HEK293 (cell line): ENCODE results near the gene NCK2.

Experiments
- CTCF ChIA-PET: fragments of 350-600 bp; formaldehyde crosslinking; extraction: SDS; loops from one replicate; lab custom pipeline; 2021; ENCODE audit warnings: antibody characterized with exemption; lab: Yijun Ruan, JAX
- POLR2A ChIA-PET: fragments of 300-600 bp; formaldehyde crosslinking; extraction: SDS; loops from one replicate; lab custom pipeline; 2020; ENCODE audit warnings: antibody characterized with exemption, inconsistent platforms; lab: Yijun Ruan, JAX
- H3K27ac ChIP-seq: fragments of 200-500 bp; sonication (Bioruptor generic); 2 replicates; pipeline ENCODE4 v1.5.1; 2014; ENCODE audit warnings: low read depth, low read length, control low read depth, inconsistent platforms; ENCODE audit errors: extremely low read depth
- H3K36me3 ChIP-seq, 2 experiments: fragments of 200-500 bp in 1 of 2; sonication (Bioruptor generic) in 1 of 2; 1 replicate in 1 of 2; 2 replicates in 1 of 2; pipeline ENCODE4 v1.5.1; 2014 to 2017; ENCODE audit warnings: inconsistent platforms in 2 of 2, low read length in 2 of 2; ENCODE audit not compliant: control insufficient read depth in 2 of 2, insufficient read depth in 1 of 2
- H3K4me1 ChIP-seq: fragments of 200-500 bp; sonication (Bioruptor generic); 2 replicates; pipeline ENCODE4 v1.5.1; 2014; ENCODE audit warnings: mild to moderate bottlenecking, low read length, inconsistent platforms; ENCODE audit not compliant: control insufficient read depth, insufficient read depth
- H3K4me3 ChIP-seq: 2 replicates; pipeline ENCODE4 v1.5.1; 2011; ENCODE audit warnings: low read depth, mild to moderate bottlenecking, control low read depth, low read length, moderate library complexity
- H3K9me3 ChIP-seq: fragments of 200-500 bp; sonication (Bioruptor generic); 2 replicates; pipeline ENCODE4 v1.5.1; 2014; ENCODE audit warnings: low read depth, low read length, inconsistent platforms; ENCODE audit not compliant: control insufficient read depth, insufficient read depth
- CTCF ChIP-seq: fragments of 450-650 bp; formaldehyde crosslinking; IDR thresholded peaks from 2 replicates; pipeline ENCODE4 v1.5.1; 2016; ENCODE audit warnings: missing biosample characterization, missing genetic modification characterization
- GLIS1 ChIP-seq: fragments of 450-650 bp; formaldehyde crosslinking; IDR thresholded peaks from 2 replicates; pipeline ENCODE4 v1.5.1; 2016; ENCODE audit warnings: missing biosample characterization, missing genetic modification characterization
- HIC1 ChIP-seq: fragments of 450-650 bp; formaldehyde crosslinking; IDR thresholded peaks from 2 replicates; pipeline ENCODE4 v1.5.1; 2016; ENCODE audit warnings: missing biosample characterization, missing genetic modification characterization
- IKZF3 ChIP-seq: fragments of 450-650 bp; IDR thresholded peaks from 2 replicates; pipeline ENCODE4 v1.5.0; 2018; ENCODE audit warnings: missing biosample characterization, mild to moderate bottlenecking, missing genetic modification characterization, moderate library complexity
- ZBTB11 ChIP-seq: fragments of 450-650 bp; formaldehyde crosslinking; conservative IDR thresholded peaks from 2 replicates; pipeline ENCODE4 v1.5.1; 2016; ENCODE audit warnings: low read depth, missing biosample characterization, missing genetic modification characterization
- ZEB2 ChIP-seq: fragments of 450-650 bp; formaldehyde crosslinking; IDR thresholded peaks from 2 replicates; pipeline ENCODE4 v1.5.1; 2016; ENCODE audit warnings: missing biosample characterization, missing genetic modification characterization
- ZFP37 ChIP-seq: fragments of 450-650 bp; formaldehyde crosslinking; IDR thresholded peaks from 2 replicates; pipeline ENCODE4 v1.5.1; 2016; ENCODE audit warnings: missing biosample characterization, missing genetic modification characterization
- ZNF157 ChIP-seq: fragments of 450-650 bp; formaldehyde crosslinking; IDR thresholded peaks from 2 replicates; pipeline ENCODE4 v1.5.1; 2016; ENCODE audit warnings: missing biosample characterization, missing genetic modification characterization
- ZNF223 ChIP-seq: fragments of 450-650 bp; formaldehyde crosslinking; IDR thresholded peaks from 2 replicates; pipeline ENCODE4 v1.5.1; 2016; ENCODE audit warnings: missing biosample characterization, missing genetic modification characterization
- ZNF239 ChIP-seq: fragments of 450-650 bp; formaldehyde crosslinking; IDR thresholded peaks from 2 replicates; pipeline ENCODE4 v1.5.1; 2016; ENCODE audit warnings: missing biosample characterization, missing genetic modification characterization
- ZNF274 ChIP-seq, 2 experiments: fragments of 200-500 bp in 1 of 2; fragments of 450-650 bp in 1 of 2; sonication (Bioruptor generic) in 1 of 2; formaldehyde crosslinking in 1 of 2; IDR thresholded peaks; 2 replicates each; pipeline versions ENCODE4 v1.5.1 to v1.6.1; 2014 to 2016; ENCODE audit warnings: borderline replicate concordance in 1 of 2, inconsistent platforms in 1 of 2, low read length in 1 of 2, missing biosample characterization in 1 of 2, missing genetic modification characterization in 1 of 2
- ZNF366 ChIP-seq: fragments of 450-650 bp; formaldehyde crosslinking; conservative IDR thresholded peaks from 2 replicates; pipeline ENCODE4 v1.5.1; 2016; ENCODE audit warnings: missing biosample characterization, missing genetic modification characterization
- ZNF510 ChIP-seq: fragments of 450-650 bp; formaldehyde crosslinking; IDR thresholded peaks from 2 replicates; pipeline ENCODE4 v1.5.1; 2018; ENCODE audit warnings: mild to moderate bottlenecking, missing genetic modification characterization, missing biosample characterization; ENCODE audit not compliant: insufficient replicate concordance
- ZNF555 ChIP-seq: fragments of 450-650 bp; formaldehyde crosslinking; conservative IDR thresholded peaks from 2 replicates; pipeline ENCODE4 v1.5.1; 2017; ENCODE audit warnings: missing biosample characterization, mild to moderate bottlenecking, missing genetic modification characterization, inconsistent platforms
- ZNF623 ChIP-seq: fragments of 450-650 bp; formaldehyde crosslinking; IDR thresholded peaks from 2 replicates; pipeline ENCODE4 v1.5.1; 2016; ENCODE audit warnings: missing biosample characterization, missing genetic modification characterization
- ZNF701 ChIP-seq: fragments of 450-650 bp; formaldehyde crosslinking; IDR thresholded peaks from 2 replicates; pipeline ENCODE4 v1.5.1; 2016; ENCODE audit warnings: missing biosample characterization, missing genetic modification characterization
- ZNF830 ChIP-seq: fragments of 450-650 bp; IDR thresholded peaks from 2 replicates; pipeline ENCODE4 v1.5.0; 2018; ENCODE audit warnings: missing biosample characterization, missing genetic modification characterization, low read depth, mild to moderate bottlenecking, moderate library complexity
- ZXDB ChIP-seq: fragments of 450-650 bp; formaldehyde crosslinking; IDR thresholded peaks from 2 replicates; pipeline ENCODE4 v1.5.1; 2016; ENCODE audit warnings: missing biosample characterization, missing genetic modification characterization

The NCK2 gene

GRCh38 chr2:105909215-105909614 lies 164.5 kb downstream of the NCK2 start:
- TF ChIP-seq ZNF239 (tag by site-specific recombination) (no peak), IKZF3 (tag by site-specific recombination) (no peak), ZNF157 (tag by site-specific recombination) (no peak), ZNF701 (tag by site-specific recombination) (no peak), CTCF (tag by site-specific recombination) (no peak), ZEB2 (tag by site-specific recombination) (no peak), ZXDB (tag by site-specific recombination) (no peak), ZNF555 (tag by site-specific recombination) (no peak), ZNF623 (tag by site-specific recombination) (no peak), ZBTB11 (tag by site-specific recombination) (no peak), ZNF274 (IDR thresholded peaks at IDR 0.05; ENCODE audit: low read length) (no peak), ZNF274 (tag by site-specific recombination; IDR thresholded peaks at IDR 0.05; ENCODE audit: borderline replicate concordance) (no peak), ZNF830 (tag by site-specific recombination) (no peak), ZNF223 (tag by site-specific recombination) (no peak), ZNF366 (tag by site-specific recombination) (no peak), ZFP37 (tag by site-specific recombination) (no peak), ZNF510 (tag by site-specific recombination) (no peak), HIC1 (tag by site-specific recombination) (no peak), GLIS1 (no peak)
- no peak overlapping the region for H3K4me3 ChIP-seq
- POLR2A ChIA-PET, result no interaction called here
- CTCF ChIA-PET, result no interaction called here
- H3K4me1 ChIP-seq, result no peaks in the 10 kb centered on the region
- H3K27ac ChIP-seq, result no peak overlapping the region
- H3K9me3 ChIP-seq, result no peaks in the 10 kb centered on the region
- no peaks in the 10 kb centered on the region for H3K36me3 ChIP-seq
